GM12892 (cell line): Measurements from ENCODE around the gene ANKLE2.
"Not testable (repeated sequence)": the region's sequence is repeated elsewhere in the genome, so short reads cannot be mapped to it uniquely, and the experiment has no call there.

ENCODE experiments used
- POLR2A ChIP-seq: IDR thresholded peaks from 2 replicates; pipeline ENCODE4 v1.6.1; 2011; ENCODE audit warnings: low read depth, low read length, control low read depth
- POLR2AphosphoS5 ChIP-seq: IDR thresholded peaks from 2 replicates; pipeline ENCODE4 v1.6.1; 2011; ENCODE audit warnings: low read depth, low read length, control low read depth
- TAF1 ChIP-seq: IDR thresholded peaks from 2 replicates; pipeline ENCODE4 v1.6.1; 2011; ENCODE audit warnings: low read depth, mild to moderate bottlenecking, control low read depth, low read length, borderline replicate concordance

GRCh38 chr12:132753670-132754069 is 8.0 kb downstream of the ANKLE2 start:
- TF ChIP-seq POLR2AphosphoS5, POLR2A, TAF1: not testable (repeated sequence)
